Lower leg skin (tissue), 4 donors: ENCODE data around the gene OMP. TPM values are rescaled to one million over a fixed set of nuclear protein-coding genes. Genes with fewer than 3 reads are reported as not detected.

ENCODE experiments used
- DNase-seq, 2 donors: peaks; one replicate each; pipeline ENCODE4 v3.0.0-alpha.2; 2019; ENCODE audit warnings: low spot score in 2 of 2
- H3K4me3 ChIP-seq: fragments of 200-600 bp; sonication (generic); 2 replicates; pipeline ENCODE4 v1.5.1; 2017; ENCODE audit warnings: mild to moderate bottlenecking, low read depth; ENCODE audit not compliant: poor library complexity, severe bottlenecking
- CTCF ChIP-seq, 3 donors: fragments of 450-650 bp; IDR thresholded peaks; one replicate each; pipeline ENCODE4 v1.5.1; 2016; ENCODE audit warnings: antibody characterized with exemption in 3 of 3, mild to moderate bottlenecking in 3 of 3, moderate library complexity in 2 of 3
- POLR2A ChIP-seq, 2 donors: fragments of 450-650 bp; IDR thresholded peaks; one replicate each; pipeline ENCODE4 v1.6.1; 2016 to 2017; ENCODE audit warnings: antibody characterized with exemption in 2 of 2, mild to moderate bottlenecking in 1 of 2, moderate library complexity in 1 of 2
- WGBS, 2 donors: methylation state at CpG; one replicate each; pipeline ENCODE4 v1.1.5; 2018; 5-methylcytosine and 5-hydroxymethylcytosine counted together
- intact Hi-C: fragments of 100-400 bp; cut with DNase I; formaldehyde crosslinking; loops from one replicate; pipeline ENCODE4 v1.15.0; 2023; ENCODE audit warnings: low total_unique reads
- total RNA-seq, 4 donors: library from RNA; depleted of rRNA; stranded (reverse); fragments of >200 nt; gene quantifications; one replicate each; pipeline ENCODE4 v1.1.0, GENCODE V29; 2016

OMP gene
- total RNA-seq, 4 donors from 2014 or later: not detected

GRCh38 chr11:77066229-77067042 is 36.2 kb upstream of the OMP start, which contains the start of gene CAPN5:
Gene CAPN5, plus strand, starts transcription at chr11:77066971. Its CDS starts 17,916 bp downstream, at chr11:77084887.
- intact Hi-C loops: no loop called here
- DNase-seq: peak; percentile 79 to 97

GRCh38 chr11:77067861-77068443 is 34.7 kb upstream of the OMP start:
- DNase-seq: peak in 1 of 2 donors; percentile 84
- no peak for TF ChIP-seq POLR2A (IDR thresholded peaks at IDR 0.05)
- no peak for TF ChIP-seq CTCF (IDR thresholded peaks at IDR 0.05)
- WGBS, 2 donors: 75 to 85% methylated on average over 8 of the region's 8 CpGs
- intact Hi-C loops: no loop called here
- no peak overlapping the region for H3K4me3 ChIP-seq

More at GRCh38 chr11:77066229-77067042, 36.2 kb upstream of the OMP start, which contains the start of gene CAPN5:
- no peak for TF ChIP-seq CTCF (IDR thresholded peaks at IDR 0.05)
- no peak for TF ChIP-seq POLR2A (IDR thresholded peaks at IDR 0.05)
- peak within 1 kb of the TSS; percentile 51 for H3K4me3 ChIP-seq
- WGBS, 2 donors: 1% methylated on average over 30 to 38 of the region's 69 CpGs

- no peak overlapping the region for H3K4me3 ChIP-seq
- TF ChIP-seq POLR2A (IDR thresholded peaks at IDR 0.05): no peak
- no peak for TF ChIP-seq CTCF (IDR thresholded peaks at IDR 0.05)
- peak in 1 of 2 donors; percentile 78 for DNase-seq
- intact Hi-C loops: no loop called here
- 83 to 87% methylated on average over 7 of the region's 7 CpGs for WGBS, 2 donors
Measured at GRCh38 chr11:77068457-77069335, 33.9 kb upstream of the OMP start.

GRCh38 chr11:77069336-77069968 is 33.2 kb upstream of the OMP start:
- WGBS, 2 donors: 72 to 79% methylated on average over 6 of the region's 6 CpGs

More at GRCh38 chr11:77069336-77069968, 33.2 kb upstream of the OMP start:
- intact Hi-C loops: no loop called here
- TF ChIP-seq POLR2A (IDR thresholded peaks at IDR 0.05) (no peak), CTCF (IDR thresholded peaks at IDR 0.05) (no peak)
- peak in 1 of 2 donors; percentile 78 for DNase-seq
- no peak overlapping the region for H3K4me3 ChIP-seq
